Aorta (tissue), 5 donors: Measurements from ENCODE around the gene BDKRB1. TPM values are rescaled to one million over a fixed set of nuclear protein-coding genes. Genes with fewer than 3 reads are reported as not detected.
A peak's percentile ranks its signal among the peaks of the same experiment; 100 is the strongest.
"Not testable (repeated sequence)": the region's sequence is repeated elsewhere in the genome, so short reads cannot be mapped to it uniquely, and the experiment has no call there.

Experiments
- ATAC-seq: fragments of 200-7000 bp; cut with Tn5 transposase; one replicate; pipeline ENCODE4 v1.9.1; 2022; ENCODE audit warnings: moderate library complexity; ENCODE audit not compliant: low FRiP score
- DNase-seq, 2 donors: peaks; one replicate each; pipeline ENCODE4 v3.0.0-alpha.2; 2020
- H3K27ac ChIP-seq, 2 donors: one replicate each; pipeline ENCODE4 v1.5.1; 2013; ENCODE audit warnings: low read length in 2 of 2, mild to moderate bottlenecking in 2 of 2, moderate library complexity in 2 of 2, control low read depth in 1 of 2, inconsistent platforms in 1 of 2, low read depth in 1 of 2
- H3K27me3 ChIP-seq, 2 donors: one replicate each; pipeline ENCODE4 v1.6.1; 2013; ENCODE audit warnings: control low read depth in 1 of 2, low read length in 1 of 2, mild to moderate bottlenecking in 1 of 2, moderate library complexity in 1 of 2; ENCODE audit not compliant: insufficient read depth in 2 of 2, control insufficient read depth in 1 of 2
- H3K36me3 ChIP-seq, 2 donors: one replicate each; pipeline ENCODE4 v1.6.1; 2013; ENCODE audit warnings: control low read depth in 1 of 2, low read length in 1 of 2, mild to moderate bottlenecking in 1 of 2; ENCODE audit not compliant: insufficient read depth in 2 of 2, control insufficient read depth in 1 of 2
- H3K4me1 ChIP-seq, 2 donors: one replicate each; pipeline ENCODE4 v1.6.1; 2013; ENCODE audit warnings: low read length in 2 of 2, control low read depth in 1 of 2, mild to moderate bottlenecking in 1 of 2, moderate library complexity in 1 of 2; ENCODE audit not compliant: insufficient read depth in 2 of 2, control insufficient read depth in 1 of 2
- H3K4me3 ChIP-seq, 2 donors: one replicate each; pipeline ENCODE4 v1.5.1; 2013; ENCODE audit warnings: low read length in 2 of 2, control low read depth in 1 of 2, mild to moderate bottlenecking in 1 of 2
- H3K9me3 ChIP-seq: one replicate; pipeline ENCODE4 v1.6.1; 2013; ENCODE audit warnings: mild to moderate bottlenecking, low read length; ENCODE audit not compliant: control insufficient read depth
- WGBS, 2 donors: extraction: QIAGEN DNeasy Blood & Tissue Kit; methylation state at CpG; one replicate each; pipeline ENCODE4 v1.1.7; 2013; 5-methylcytosine and 5-hydroxymethylcytosine counted together
- intact Hi-C, 2 donors: fragments of 100-400 bp; cut with DNase I; formaldehyde crosslinking; loops; one replicate each; pipeline versions ENCODE4 v1.14.2 to v1.15.0; 2022
- polyA plus RNA-seq, 2 donors: library from polyadenylated mRNA; stranded (reverse); fragments of 200-250 nt; gene quantifications; one replicate each; pipeline ENCODE4 v1.2.3, GENCODE V29; 2013
- total RNA-seq, 2 donors: library from RNA; stranded (reverse); fragmentation: NEBNext Ultra II Directional; extraction: Animal tissue kit (Norgen Biotek cat#: 25700); gene quantifications; one replicate each; pipeline ENCODE4 v1.2.1, GENCODE V29; 2021
- donor health status: healthy with polysubstance abuse.
- donor health status: Bipolar disorder and iron deficiency.
- donor health status: DM: no; HTN: no; CAD: no.
- donor health status: DM: no; HTN: no; CAD: no.
- donor health status: DM: yes; HTN: yes; CAD: no.

The BDKRB1 gene
- total and polyA plus RNA-seq, 4 donors, result 0.18 to 2.8 (median 0.36) TPM; not detected in 1

GRCh38 chr14:96239711-96240141 is 16.3 kb upstream of the BDKRB1 start:
- ATAC-seq (no peak), DNase-seq (no peak)
- Histone ChIP-seq H3K4me3 (no peak overlapping the region), H3K4me1 (no peaks in the 10 kb centered on the region), H3K9me3 (no peaks in the 10 kb centered on the region), H3K36me3 (no peaks in the 10 kb centered on the region), H3K27ac (no peak overlapping the region), H3K27me3 (no peaks in the 10 kb centered on the region)
- intact Hi-C loops, result no loop called here
- WGBS, 2 donors, result 49% methylated on average over 9 of the region's 9 CpGs

GRCh38 chr14:96240641-96241040 is 15.4 kb upstream of the BDKRB1 start:
- no peaks in the 10 kb centered on the region for H3K9me3 ChIP-seq
- no peak for ATAC-seq
- no peaks in the 10 kb centered on the region for H3K4me1 ChIP-seq
- no peaks in the 10 kb centered on the region for H3K36me3 ChIP-seq
- intact Hi-C loops, result no loop called here
- no peak overlapping the region for H3K4me3 ChIP-seq
- H3K27ac ChIP-seq, result no peak overlapping the region
- DNase-seq, result no peak
- H3K27me3 ChIP-seq, result no peaks in the 10 kb centered on the region
- WGBS, 2 donors, result 94 to 95% methylated on average over 18 of the region's 18 CpGs

GRCh38 chr14:96242126-96242525 is 13.9 kb upstream of the BDKRB1 start:
- ATAC-seq, result no peak
- Histone ChIP-seq H3K36me3 (no peaks in the 10 kb centered on the region), H3K4me3 (no peak overlapping the region), H3K27ac (no peak overlapping the region), H3K4me1 (no peaks in the 10 kb centered on the region), H3K9me3 (no peaks in the 10 kb centered on the region), H3K27me3 (no peaks in the 10 kb centered on the region)
- no peak for DNase-seq
- intact Hi-C loops, result no loop called here
- WGBS, 2 donors, result 90 to 94% methylated on average over 10 of the region's 10 CpGs

GRCh38 chr14:96243785-96244184 is 12.2 kb upstream of the BDKRB1 start:
- Histone ChIP-seq H3K9me3 (no peaks in the 10 kb centered on the region), H3K4me3 (no peak overlapping the region), H3K36me3 (no peaks in the 10 kb centered on the region), H3K27ac (no peak overlapping the region), H3K4me1 (no peaks in the 10 kb centered on the region), H3K27me3 (no peaks in the 10 kb centered on the region)
- intact Hi-C loops, result no loop called here
- DNase-seq (no peak), ATAC-seq (no peak)
- WGBS, 2 donors, result 71 to 75% methylated on average over 5 of the region's 5 CpGs

GRCh38 chr14:96245074-96245473 is 10.9 kb upstream of the BDKRB1 start:
- H3K36me3 ChIP-seq, ATAC-seq, H3K4me1 ChIP-seq, intact Hi-C loops, H3K4me3 ChIP-seq, H3K27ac ChIP-seq, H3K27me3 ChIP-seq, H3K9me3 ChIP-seq, DNase-seq: not testable (repeated sequence)
- 88 to 93% methylated on average over 3 of the region's 3 CpGs for WGBS, 2 donors

GRCh38 chr14:96245710-96246538 is 10.1 kb upstream of the BDKRB1 start:
- intact Hi-C loops, result no loop called here
- no peaks in the 10 kb centered on the region for H3K27me3 ChIP-seq
- H3K9me3 ChIP-seq, result no peaks in the 10 kb centered on the region
- H3K27ac ChIP-seq, result no peak overlapping the region
- DNase-seq (no peak), ATAC-seq (no peak)
- H3K4me3 ChIP-seq, result no peak overlapping the region
- 79 to 84% methylated on average over 3 of the region's 3 CpGs for WGBS, 2 donors
- no peaks in the 10 kb centered on the region for H3K4me1 ChIP-seq
- no peaks in the 10 kb centered on the region for H3K36me3 ChIP-seq

GRCh38 chr14:96246539-96246847 is 9.5 kb upstream of the BDKRB1 start:
- DNase-seq (no peak), ATAC-seq (peak; percentile 49)
- intact Hi-C loops, result no loop called here
- Histone ChIP-seq H3K36me3 (no peaks in the 10 kb centered on the region), H3K9me3 (no peaks in the 10 kb centered on the region), H3K27ac (no peak overlapping the region), H3K27me3 (no peaks in the 10 kb centered on the region), H3K4me3 (no peak overlapping the region), H3K4me1 (no peaks in the 10 kb centered on the region)
- 90 to 92% methylated on average over 1 of the region's 1 CpG for whole genome bisulfite sequencing, 2 donors

GRCh38 chr14:96247031-96247430 is 9.0 kb upstream of the BDKRB1 start:
- DNase-seq, result no peak
- Histone ChIP-seq H3K36me3 (no peaks in the 10 kb centered on the region), H3K27me3 (no peaks in the 10 kb centered on the region), H3K4me3 (no peak overlapping the region), H3K4me1 (no peaks in the 10 kb centered on the region), H3K27ac (no peak overlapping the region), H3K9me3 (no peaks in the 10 kb centered on the region)
- ATAC-seq, result no peak
- intact Hi-C loops, result no loop called here
- WGBS, 2 donors, result 79 to 82% methylated on average over 6 of the region's 6 CpGs

- WGBS, 2 donors, result 69 to 83% methylated on average over 5 of the region's 5 CpGs
- intact Hi-C loops, result no loop called here
- no peak for DNase-seq
- no peaks in the 10 kb centered on the region for H3K9me3 ChIP-seq
- H3K27ac ChIP-seq, result no peak overlapping the region
- H3K4me3 ChIP-seq, result no peak overlapping the region
- H3K36me3 ChIP-seq, result no peaks in the 10 kb centered on the region
- H3K4me1 ChIP-seq, result no peaks in the 10 kb centered on the region
- H3K27me3 ChIP-seq, result no peaks in the 10 kb centered on the region
- ATAC-seq, result no peak
Measured at GRCh38 chr14:96249029-96249428, 7.0 kb upstream of the BDKRB1 start.
